ENCODE data around the gene CD96.
"Not testable (repeated sequence)": the region's sequence is repeated elsewhere in the genome, so short reads cannot be mapped to it uniquely, and the experiment has no call there.

The CD96 gene

GRCh38 chr3:111541911-111542483 lies at the start of gene CD96:
CD96 (plus strand) TSS chr3:111542197; CDS start chr3:111542249, 52 bp downstream.
- DNase-seq (ENCODE audit: low read depth), result peak; percentile 50

DNA sequence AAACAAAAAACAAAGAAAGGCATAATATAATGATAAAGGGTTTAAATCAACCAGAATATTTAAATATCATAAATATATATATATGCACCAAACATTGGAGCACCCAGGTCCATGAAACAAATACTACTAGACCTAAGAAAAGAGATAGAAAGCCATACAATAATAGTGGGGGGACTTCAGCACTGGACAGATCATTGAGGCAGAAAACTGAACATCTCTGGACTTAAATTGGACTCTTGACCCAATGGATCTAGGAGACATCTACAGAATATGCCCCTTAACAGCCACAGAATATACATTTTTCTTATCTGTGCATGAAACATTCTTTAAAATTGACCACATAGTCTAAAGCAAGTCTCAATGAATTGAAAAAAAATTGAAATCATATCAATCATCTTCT lies 48.7 kb upstream of the CD96 start:
- DNase-seq (ENCODE audit: low read depth), result no peak

DNA sequence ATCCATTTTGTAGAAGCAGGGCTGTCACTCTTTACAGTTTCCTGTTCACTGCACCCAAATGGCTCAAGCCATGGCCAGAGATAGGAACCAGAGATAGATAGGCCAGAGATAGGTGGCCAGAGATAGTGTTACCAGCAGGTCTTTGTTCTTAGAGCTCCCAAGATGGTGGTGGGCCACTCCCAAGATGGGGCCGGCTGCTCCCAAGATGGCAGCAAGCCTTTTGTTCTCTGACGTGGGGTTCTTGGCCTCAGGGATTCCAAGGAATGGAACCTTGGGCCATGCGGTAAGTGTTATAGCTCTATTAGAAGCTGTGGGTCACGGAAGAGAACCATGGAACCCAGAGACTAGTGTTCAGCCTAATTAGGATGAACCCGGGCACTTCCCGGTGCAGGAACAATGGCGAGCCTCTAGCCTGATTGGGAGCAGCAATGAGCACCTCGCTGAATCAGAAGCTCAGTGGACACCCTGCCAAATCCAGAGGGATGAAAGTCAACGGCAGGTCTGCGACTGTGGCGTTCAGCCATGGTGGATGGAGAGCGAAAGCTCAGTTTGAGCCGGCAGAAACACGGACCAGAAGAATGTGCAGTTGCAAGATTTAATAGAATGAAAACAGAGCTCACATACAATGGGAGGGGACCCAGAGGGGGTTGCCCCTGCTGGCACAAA lies 45.0 kb upstream of the CD96 start:
- no peak for DNase-seq (ENCODE audit: low read depth)

- no peak for DNase-seq (ENCODE audit: low read depth)
These were observed 44.0 kb upstream of the CD96 start for GRCh38 chr3:111498022-111498421.

DNA sequence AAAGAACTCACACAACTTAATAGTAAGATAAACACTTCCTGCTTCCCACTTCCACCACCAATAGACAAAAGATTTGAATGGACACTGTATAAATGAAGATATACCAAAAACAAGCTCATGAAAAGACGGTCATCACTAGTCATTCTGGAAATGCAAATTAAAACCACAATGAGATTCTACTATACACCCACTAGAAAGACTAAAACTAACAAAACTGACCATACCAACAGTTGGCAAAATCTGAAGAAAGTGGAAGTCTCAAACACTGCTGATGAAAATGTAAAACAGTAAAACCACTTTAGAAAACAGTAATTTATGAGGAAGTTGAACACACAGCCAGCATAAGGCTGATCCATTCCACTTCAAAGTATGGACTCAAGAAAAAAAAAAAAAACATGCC lies 35.6 kb upstream of the CD96 start:
- DNase-seq (ENCODE audit: low read depth), result no peak

GRCh38 chr3:111509308-111509707 lies 32.7 kb upstream of the CD96 start:
- DNase-seq (ENCODE audit: low read depth), result no peak

DNA sequence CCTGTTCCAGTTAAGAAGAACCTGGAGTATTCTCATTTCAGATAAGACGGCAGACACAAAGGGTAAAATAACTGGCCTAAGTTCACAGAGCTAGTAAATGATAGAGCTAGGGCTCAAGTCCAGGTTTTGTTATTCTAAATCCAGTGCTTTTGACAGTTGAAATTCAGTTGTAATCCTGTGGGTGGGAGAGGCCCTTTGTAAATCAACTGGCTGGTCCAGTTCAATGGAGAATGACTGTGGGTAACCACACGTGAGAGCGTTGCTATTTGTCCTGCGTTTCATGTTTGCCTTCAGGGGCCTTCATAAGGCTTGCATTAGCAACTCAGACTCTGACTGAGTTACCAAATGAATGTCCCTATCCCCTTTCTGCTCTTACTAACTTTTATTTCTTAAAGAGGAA lies 24.2 kb upstream of the CD96 start:
- no peak for DNase-seq (ENCODE audit: low read depth)

GRCh38 chr3:111519178-111519855 lies 22.7 kb upstream of the CD96 start:
- DNase-seq (ENCODE audit: low read depth), result no peak

DNA sequence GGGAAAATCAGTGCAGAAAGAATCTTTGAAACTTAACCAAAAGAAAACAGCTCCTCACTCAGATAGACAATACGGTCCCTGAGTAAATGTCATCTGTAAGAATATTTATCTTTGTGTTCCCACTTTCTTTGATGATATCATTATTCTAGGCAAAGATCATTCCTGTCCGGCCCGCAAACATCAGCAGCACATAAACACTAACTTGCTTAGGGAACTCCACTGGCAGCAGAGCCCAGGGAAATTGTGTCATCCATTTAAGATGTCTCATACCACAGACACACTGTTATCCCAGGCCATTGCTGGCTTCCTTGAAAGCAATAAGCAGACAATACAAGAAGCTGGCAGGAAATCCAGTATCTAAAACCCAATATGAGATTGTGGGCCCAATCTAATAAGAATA lies 20.1 kb upstream of the CD96 start:
- DNase-seq (ENCODE audit: low read depth), result no peak

DNA sequence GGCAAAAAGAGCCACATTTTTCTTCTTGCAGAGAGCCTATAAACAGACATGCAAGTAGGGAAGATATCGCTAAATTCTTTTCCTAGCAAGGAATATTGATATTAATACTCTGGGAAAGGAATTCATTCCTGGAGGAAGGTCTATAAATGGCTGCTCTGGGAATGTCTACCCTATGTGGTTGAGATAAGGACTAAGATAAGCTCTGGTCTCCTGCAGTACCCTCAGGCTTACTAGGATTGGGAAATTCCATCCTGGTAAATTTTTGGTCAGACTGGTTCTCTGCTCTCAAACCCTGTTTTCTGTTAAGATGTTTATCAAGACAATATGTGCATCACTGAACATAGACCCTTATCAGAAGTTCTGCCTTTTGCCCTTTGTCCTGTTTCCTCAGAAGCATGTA lies 17.5 kb upstream of the CD96 start:
- DNase-seq (ENCODE audit: low read depth), result not testable (repeated sequence)

GRCh38 chr3:111531446-111531845 lies 10.6 kb upstream of the CD96 start:
- DNase-seq (ENCODE audit: low read depth), result no peak

- no peak for DNase-seq (ENCODE audit: low read depth)
These were observed 7.3 kb upstream of the CD96 start for GRCh38 chr3:111534701-111535100.

GRCh38 chr3:111538111-111538510 lies 3.9 kb upstream of the CD96 start:
- DNase-seq (ENCODE audit: low read depth), result no peak

- no peak for DNase-seq (ENCODE audit: low read depth)
These were observed 3.3 kb upstream of the CD96 start for GRCh38 chr3:111538681-111539083.

- peak; percentile 48 for DNase-seq (ENCODE audit: low read depth)
These were observed 2.4 kb upstream of the CD96 start for GRCh38 chr3:111539351-111540331.

DNA sequence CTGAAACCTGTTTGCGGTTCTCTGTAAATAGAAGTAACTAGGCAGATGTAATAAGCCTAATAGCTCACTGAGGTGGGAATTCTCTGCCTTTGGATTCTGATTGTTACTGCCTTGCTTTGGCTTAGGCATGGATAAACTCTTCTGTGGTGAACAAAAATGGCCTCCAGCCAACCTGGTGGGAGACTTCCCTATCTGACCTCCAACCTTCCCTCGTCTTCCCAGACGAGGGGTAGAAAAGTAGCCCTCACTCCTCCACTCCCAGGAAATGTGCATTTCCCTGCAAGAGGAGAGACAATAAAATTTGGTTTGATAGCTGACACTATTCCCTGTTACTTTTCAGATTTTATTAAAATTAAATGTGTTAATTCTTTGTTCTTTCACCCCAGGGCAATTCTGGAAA lies 606 bp upstream of the CD96 start:
- no peak for DNase-seq (ENCODE audit: low read depth)

GRCh38 chr3:111542611-111543300 lies 759 bp downstream of the CD96 start:
- DNase-seq (ENCODE audit: low read depth), result no peak

GRCh38 chr3:111545349-111545748 lies 3.4 kb downstream of the CD96 start:
- DNase-seq (ENCODE audit: low read depth), result no peak

DNA sequence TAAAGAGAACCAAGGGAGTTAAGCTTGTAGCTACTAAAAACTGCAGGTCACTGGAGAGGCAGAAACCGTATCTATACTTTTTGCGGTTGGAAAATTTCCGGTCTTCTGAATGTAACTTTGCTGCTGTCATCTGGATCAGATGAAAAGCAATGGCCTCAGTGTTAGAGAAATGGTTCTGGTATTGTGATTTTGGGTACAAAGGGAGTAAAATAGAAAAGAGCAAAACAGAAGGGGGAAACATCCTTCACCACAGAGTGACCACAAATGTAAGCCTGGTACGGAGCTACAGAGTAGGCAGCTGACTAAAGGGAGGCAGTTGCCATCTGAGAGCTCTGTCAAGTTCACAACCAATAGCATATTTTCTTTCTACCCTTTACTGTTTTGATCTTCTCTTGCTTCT lies 5.6 kb downstream of the CD96 start:
- DNase-seq (ENCODE audit: low read depth), result no peak

- DNase-seq (ENCODE audit: low read depth), result no peak
These were observed 6.1 kb downstream of the CD96 start for GRCh38 chr3:111548092-111548491.

DNA sequence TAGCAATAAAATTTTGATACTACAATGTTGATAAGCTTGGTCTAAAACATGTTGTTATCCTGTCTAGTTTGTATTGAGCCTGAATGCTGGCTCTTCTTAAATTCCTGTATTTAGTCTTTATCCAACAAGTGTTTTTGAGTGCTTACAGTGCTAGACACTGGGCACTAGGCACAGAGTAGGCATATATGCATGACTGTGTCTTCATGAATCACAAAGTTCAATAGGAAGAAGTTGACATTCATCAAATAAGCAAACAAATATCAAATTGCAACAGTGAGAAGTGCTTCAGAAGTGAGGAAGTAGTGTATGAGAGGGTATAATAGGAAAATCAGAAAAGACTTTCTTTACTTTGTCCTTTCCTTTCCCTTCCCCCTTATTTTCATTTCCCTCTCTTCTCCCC lies 6.8 kb downstream of the CD96 start:
- DNase-seq (ENCODE audit: low read depth), result no peak

- DNase-seq (ENCODE audit: low read depth), result not testable (repeated sequence)
These were observed 19.9 kb downstream of the CD96 start for GRCh38 chr3:111561902-111562301.

All from stimulated activated CD8-positive, alpha-beta memory T cell treated with anti-CD3 and anti-CD28 coated beads, Interleukin-12 subunit alpha, Interleukin-12 subunit beta, amount 100 ng/mL, for 4 hours (primary cell).